Measurements from ENCODE around the gene IQCK.

Gene IQCK

DNA sequence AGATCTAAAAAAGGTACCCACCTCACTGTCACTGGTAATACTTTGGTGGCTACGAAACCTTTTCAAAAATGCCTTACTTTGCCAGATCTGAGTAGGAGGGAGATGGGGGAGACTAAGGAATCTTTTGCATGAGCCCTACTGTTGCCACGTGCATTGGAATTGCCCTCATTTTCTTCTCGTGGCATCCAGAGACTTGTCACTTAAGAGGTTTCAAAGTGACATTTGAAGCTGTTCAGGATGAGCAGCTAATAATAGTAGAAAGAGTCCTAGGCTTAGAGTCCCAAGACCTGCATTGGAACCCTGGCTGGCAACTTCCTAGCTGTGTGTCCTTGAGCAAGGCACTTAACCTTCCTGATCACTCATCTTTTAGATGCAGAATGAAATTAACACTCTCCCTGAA is 123.1 kb downstream of the IQCK start:
- no peak for DNase-seq

DNA sequence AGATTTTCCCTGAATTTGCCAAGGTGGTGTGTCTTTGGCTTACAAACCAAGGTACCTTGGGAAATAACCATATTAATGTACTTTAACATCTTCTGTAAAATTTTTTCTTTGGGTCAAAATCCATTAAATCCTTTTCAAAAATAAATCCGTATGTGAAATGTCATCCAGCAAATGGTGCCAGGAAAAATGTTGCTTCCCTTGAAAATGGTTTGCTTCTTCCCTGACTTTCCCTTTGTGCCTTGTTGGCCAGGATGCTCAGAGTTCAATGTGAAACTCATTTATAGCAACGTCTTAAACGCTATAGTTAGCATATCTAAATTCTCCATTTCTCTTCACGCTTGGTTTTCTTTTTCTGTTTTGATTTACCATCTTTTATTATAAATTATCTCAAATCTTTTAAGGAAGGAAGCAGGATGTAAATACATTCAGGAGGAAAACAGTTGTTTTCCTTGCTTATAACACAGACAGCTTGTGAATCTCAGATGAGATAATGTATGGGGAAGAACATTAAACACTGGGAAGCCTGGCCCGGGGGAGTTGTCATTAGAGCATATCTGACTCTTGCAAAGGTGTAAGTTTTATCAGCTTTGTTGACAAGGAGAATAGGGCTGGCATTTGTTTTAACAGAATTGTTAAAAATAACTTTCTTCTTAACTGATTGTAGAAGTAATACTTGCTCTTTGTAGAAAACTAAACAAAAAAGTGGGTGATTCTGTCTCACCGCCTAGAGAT is 124.5 kb downstream of the IQCK start:
- no peak for DNase-seq

DNA sequence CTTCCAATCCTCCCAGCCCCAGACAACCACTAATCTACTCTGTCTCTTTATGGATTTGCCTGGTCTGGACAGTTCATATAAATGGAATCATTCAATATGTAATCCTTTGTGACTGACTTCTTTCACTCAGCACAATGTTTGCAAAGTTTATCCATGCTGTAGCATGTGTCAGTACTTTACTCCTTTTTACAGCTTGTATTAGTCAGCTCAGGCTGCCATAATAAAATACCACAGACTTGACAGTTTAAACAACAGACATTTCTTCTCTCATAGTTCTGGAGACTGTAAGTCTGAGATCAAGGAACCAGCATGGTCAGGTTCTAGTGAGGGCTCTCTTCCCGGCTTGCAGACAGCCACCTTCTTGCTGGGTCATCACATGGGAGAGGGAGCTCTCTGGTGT is 125.3 kb downstream of the IQCK start:
- DNase-seq, result no peak

DNA sequence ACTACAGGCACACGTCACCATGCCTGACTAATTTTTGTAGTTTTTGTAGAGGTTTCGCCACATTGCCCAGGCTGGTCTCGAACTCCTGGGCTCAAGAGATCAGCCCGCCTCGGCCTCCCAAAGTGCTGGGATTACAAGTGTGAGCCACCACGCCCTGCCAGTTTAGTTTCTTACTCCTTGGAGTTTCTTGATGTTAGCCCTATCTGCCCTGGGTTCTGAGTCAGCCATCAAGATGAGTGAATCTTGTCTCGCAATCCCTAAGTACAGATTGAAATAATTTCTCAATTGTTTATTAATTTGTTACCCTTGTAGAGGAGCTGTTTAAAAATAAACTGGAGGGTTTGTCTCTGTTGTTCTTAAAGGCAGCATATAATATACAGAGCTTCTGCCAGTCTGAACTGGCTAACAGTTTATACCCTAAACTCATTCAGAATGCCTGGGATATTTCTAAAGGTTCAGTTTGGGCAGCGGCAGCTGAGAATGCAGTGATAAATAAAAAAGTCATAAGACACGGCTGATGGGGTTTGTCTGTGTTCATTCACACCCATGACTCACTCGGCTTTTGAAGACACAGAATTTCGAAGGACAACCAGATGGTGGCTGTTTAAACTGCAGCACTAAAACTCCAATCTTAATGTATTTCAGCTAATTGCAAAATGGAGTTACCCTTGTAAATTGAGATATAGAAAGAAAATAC is 127.0 kb downstream of the IQCK start:
- no peak for DNase-seq

DNA sequence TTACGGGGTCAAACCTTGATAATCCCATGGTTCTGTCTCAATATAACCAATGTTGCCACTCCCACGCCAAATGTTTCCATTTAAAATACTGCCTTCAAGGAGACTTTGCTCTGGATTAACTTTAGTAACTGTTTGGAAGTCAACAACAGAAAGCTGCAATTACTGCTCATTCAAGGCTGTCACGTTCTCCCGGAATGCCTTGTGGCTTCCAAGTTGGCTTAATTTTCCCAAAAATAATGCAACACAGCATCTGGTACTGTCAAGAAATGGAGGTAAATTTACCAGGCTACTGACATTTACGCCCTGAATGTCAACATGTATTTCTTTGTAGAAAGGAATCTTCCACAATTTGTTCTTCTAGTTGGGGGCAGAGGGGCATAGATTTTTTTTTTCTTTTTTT is 128.4 kb downstream of the IQCK start:
- DNase-seq, result no peak

DNA sequence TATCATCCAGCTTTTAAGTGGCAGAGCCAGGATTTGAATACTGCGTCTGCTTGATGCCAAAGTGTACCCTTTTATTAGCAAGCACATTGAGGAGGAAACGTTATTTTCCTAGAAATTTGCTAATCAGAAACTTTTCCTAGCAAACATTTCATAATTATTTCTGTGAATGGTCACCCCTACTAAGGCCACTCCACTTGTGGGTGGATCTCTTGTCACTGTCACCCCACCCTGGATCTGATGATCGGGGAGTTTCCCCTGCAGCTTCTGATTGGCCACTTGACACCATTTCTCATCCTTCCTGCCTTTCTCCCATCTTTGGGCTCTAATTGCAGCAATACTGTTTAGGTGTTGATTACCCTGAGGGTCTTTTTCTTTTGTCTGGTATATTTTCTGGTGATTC is 130.7 kb downstream of the IQCK start:
- DNase-seq, result no peak

DNA sequence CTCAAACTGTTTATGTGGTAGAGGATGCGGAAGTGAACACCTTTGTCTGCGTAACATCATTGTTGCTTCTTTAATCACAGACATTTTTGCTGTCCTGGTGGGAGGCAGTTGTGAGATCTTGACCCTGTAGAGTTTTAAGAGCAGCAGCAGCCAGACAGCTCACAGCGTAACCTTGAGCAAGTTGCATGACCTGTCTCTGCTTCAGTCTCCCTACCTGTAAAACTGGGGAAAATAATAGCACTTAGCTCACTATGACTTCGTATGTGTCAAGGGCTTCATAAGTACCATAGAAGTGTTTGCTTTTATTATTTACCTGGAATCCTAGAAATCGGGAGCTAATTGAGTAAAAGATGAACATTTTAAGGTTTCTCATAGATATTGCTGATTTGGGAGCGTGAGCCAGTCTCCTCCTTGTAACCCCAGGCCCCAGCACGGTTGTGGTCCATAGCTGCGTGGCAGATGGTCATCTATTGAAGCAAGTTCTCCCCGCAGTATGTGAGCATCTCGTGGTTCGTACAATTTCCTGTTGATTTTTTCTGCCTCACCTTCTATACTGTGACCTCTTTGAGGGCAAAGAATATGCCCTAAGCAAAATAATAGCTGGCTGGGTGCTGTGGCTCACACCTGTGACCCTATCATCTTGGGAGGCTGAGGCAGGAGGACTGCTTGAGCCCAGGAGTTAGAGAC is 132.2 kb downstream of the IQCK start:
- DNase-seq, result no peak

DNA sequence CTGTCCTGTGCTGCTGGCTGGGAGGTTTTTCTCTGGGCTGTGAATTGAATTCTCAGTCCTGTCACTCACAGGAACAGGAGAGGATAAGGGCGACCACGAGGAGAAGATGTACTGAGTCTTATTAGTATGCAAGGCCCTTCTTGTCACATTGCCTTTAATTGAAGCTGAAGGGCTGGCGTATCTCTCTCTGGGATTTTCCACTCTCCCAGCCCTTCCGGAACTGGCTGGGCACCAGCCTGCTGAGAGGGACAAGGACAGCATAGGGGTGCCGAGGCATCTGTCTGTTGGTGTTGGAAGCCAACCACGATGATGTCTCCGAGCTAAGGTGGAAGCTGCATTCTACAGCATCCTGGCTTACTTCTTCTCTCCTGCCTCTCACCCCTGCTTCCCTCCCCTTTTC is 133.4 kb downstream of the IQCK start:
- DNase-seq, result no peak

DNA sequence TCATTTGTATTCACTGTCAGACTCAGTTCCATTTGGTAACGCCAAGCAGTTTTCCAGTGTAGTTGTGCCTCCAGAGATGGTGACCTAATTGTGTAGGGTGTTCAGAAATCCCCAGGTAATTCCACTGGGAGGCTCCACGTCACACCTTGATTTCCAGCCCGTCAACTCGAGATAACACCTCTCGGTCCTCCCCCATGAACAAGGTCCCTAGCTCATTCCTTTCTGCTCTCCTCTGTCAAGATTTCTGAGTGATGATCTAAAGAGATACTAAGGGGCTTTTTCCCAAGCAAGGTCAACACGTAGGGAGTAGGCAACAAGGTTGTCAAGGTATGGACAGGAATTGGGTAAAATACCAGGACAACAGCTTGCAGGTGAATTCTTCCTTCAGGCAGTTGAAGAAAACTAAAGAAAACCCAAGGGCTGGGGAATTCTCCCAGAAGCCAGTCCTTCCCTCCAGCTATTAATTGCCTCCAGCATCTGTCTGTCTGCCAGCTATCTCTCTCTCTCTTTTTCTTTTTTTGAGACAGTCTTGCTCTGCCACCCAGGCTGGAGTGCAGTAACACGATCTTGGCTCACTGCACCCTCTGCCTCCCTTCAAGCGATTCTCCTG is 135.2 kb downstream of the IQCK start:
- no peak for DNase-seq

DNA sequence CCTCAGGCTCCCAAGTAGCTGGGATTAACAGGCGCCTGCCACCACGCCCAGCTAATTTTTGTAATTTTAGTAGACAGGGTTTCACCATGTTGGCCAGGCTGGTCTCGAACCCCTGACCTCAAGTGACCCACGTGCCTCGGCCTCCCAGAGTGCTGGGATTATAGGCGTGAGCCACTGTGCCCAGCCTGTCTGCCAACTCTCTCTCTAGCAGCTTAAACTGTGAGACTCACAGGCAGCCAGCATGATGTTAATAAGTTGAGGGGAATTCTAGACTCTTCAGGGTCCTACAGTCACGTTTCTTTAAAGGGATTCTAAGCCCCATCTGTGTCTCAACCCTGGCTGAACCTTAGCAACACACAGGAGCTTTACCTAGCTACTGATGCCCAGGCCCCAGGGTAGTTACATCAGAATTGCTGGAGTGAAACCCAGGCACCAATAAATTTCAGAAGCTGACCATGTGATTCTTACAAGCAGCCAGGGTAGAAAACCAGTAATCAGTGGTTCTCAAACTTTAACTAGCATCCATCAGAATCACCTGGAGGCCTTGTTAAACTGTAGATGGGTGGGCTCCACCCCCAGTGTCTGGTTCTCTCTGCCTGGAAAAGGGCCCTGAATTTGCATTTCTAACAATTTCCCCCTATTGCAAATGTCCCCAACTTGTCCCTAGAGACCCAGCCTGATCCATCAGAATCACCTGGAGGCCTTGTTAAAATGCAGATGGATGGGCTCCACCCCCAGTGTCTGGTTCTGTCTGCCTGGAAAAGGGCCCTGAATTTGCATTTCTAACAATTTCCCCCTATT is 135.9 kb downstream of the IQCK start:
- no peak for DNase-seq

DNA sequence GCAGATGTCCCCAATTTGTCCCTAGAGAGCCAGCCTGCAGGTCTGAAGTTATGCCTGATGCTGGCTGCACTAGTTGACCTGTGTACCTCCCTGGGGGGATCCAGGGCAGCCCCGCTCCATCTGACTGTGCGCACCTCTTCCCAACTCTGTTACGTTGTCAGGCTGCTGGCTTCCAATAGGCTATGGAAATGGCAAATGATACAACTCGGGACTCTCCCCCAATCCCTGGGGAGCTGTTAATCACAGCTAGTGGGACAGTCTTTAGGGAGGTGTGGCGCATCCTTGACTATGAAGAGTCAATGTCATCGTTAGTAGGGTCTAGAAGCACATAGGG is 136.4 kb downstream of the IQCK start:
- no peak for DNase-seq

DNA sequence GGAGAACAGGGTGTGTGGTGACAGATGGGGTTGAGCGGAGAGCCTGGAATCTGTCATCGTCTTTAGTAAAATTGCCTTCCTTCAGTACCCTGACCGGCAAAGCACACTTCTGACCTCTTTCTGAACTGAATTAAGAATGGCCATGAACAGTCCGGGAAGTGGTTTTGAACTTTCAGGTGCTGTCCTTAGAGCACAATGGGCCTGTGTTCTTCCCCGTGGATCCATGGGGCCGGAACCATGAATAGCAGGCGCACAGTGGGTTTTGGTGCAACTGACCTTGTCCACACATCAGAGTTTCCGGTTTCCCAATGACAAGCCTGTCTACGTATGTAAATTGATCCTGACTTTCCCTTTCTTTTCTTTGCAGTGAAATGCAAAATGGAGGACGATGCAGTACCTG is 138.0 kb downstream of the IQCK start:
- DNase-seq, result no peak

DNA sequence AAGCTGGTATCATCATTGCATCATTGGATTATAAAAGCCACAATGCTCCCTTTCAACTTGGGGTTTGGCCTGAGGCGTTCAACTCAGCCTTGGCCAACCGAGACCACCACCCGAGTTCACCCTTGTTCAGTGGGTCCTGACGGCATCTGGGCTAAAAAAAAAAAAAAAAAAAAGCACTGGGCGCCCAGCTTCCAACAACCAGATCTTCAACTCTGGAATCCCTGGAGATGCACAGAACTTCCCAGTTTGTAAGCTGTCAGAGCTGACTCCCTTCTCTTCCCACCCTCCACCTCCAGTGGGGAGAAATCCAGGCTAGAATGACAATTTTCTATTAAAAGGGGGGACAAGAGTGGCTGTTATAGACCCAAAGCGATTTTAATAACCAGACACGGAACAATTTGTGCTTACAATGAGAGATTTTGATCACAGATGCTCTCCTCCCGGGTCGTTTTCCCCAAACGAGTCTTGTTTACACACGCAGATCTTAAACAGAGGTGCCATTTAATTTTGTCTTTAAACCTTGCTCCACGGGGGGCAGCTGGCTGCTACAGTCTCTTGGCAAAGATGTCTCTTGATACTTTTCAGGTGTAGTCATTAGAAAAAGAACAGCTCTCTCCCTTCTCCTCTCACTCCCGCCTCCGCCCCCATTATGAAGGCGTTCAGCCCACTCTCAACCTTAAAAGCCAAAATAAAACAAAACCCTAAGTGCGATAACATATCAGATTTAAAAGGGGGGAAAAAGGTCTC is 139.7 kb downstream of the IQCK start:
- no peak for DNase-seq

DNA sequence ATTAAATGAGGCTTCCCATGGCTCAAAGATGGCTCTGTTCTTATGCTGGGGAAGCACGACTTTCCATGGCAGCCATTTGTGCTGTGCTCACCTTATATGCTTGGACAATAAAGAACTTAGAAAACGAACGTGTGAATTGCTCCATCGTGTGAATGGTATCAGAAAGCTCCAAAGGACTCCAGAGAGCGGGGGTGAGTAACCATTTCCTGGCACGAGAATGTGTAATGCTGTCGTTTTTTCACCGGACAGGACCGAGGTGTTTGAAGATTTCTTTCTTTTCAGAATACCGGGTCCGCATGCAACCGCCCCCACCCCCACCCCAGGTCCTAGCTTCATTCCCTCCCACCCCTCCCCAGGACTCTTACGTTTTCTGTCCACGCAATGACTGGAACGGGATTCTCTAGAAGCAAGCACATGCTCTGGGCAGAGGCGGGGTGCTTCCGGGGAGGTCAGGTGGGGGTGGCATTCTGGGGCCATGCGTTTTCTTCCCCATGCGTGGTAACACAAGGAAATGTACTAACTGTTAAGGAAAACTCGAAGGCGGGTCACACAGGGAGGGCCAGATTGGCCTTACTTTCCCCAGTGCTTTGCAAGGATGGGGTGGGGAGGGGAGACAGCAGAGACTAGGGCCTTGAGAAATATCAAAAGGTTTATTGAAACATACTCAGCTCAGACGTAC is 140.4 kb downstream of the IQCK start:
- no peak for DNase-seq

DNA sequence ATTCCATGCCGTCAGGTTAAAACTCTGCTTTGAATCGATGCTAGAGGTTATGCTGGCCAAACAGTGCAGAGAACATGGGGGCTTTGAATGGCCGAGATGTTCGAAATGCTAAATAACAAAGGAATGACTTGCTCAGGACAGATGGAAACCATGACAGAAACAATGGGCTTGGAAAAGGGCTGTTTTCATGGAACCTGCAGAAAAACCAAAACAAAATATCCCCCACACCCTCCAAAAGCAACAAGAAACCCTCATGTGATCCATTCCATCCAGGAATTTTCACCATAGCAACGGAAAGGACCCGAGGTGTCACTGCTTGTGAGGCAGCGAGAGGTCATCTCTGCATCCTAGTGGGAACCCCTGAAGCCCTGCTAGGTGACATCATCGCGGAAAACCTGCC is 141.1 kb downstream of the IQCK start:
- DNase-seq, result no peak

DNA sequence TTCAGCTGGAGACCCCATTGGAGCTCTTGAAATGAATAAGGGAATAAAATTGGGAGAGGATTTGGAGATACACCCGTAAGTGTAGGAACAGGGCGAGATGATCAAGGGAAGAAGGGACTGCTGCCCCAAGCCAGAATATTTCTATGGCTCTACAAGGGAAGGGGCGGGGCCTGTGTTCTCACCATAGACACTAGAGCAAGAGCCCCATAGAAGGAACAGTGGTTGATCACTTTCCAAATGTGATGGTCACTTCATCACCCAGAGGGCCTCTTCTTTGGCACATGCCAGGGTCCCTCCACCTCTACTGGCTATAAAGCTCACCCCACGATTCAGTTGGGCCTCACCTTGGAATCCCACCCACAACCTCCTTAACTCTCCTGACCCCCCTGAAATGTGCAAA is 141.5 kb downstream of the IQCK start:
- DNase-seq, result no peak

DNA sequence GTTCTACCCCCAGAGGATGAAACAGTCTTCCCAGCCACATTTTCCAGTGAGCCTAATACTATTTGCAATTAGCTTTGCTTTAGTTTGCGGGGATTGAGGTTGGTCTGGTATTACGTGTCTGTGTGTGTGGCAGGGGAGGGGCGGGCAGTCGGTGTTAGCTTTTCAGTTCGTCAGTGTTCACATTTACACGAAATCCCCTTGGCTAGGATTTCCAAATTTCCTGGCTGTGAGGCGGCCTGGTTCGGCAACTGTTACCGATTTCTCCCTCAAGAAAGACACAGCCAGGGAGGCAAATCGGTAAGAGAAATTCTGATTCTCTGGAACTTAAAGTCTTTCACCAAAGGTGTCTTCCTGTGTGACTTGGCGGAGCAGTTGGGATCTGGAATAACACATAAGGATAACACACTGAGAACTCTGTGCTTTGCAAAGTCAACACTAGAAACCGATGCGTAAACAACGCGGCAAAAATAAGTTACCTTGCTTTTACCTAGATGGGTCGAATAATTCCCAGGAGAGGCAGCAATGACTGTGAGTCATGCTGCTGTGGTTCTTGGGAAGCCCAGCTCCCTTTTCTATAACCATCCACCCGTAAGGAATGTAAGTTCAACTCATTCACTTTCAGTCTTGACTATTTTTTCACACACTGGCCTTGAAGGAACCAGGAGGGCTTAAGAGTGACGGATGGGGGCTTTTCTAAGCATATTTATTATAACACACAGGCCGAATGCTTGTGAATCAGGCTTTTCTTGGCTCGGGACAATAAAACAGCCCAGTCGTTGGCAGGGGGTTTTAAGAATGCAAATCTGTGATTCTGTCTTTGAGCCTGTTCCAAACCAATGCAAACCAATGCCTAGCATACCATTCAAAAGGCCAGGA is 142.3 kb downstream of the IQCK start:
- DNase-seq, result no peak

DNA sequence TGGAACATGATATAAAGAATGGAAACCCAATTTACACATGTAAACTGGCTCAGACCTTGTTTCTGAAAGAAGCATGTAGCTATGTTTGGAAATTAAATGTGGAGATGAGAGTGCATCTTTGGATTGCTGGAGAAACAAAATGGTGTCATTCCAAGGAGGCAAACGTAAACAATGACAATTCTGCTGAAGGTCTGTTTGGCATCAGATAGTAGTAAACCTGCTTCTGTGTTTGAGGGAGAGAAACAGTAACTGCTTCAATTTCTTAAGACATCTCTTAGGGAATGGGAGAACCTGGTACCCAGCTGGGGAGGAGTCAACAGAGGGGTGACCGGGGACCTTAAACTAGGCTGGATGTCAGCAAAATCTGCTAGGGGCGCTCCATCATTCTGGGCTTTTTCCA is 143.1 kb downstream of the IQCK start:
- no peak for DNase-seq

DNA sequence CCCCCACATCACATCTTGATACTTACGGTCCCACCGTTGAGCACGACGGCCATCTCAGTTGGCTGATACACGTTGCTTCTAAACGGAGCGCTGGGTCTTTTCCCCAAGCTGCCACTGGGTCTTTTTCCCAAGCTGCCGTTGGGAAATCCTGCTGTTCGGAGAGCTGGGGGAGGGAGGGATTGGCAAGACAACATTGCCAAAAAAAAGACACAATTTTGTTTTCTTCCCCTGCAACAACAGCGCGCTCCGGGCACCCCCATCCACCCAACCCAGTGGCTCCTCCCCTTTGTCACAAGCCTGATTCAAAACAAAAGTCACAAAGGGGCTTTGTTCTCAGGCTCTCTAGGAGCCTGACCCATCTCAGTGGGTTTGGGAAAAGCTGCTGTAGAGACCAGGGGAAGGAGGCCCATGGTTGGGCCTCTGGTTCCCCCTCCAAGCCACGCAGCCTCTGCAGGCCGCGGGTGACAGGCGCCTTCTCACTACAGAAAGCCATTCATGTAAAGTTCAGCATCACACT is 143.8 kb downstream of the IQCK start:
- DNase-seq, result no peak

DNA sequence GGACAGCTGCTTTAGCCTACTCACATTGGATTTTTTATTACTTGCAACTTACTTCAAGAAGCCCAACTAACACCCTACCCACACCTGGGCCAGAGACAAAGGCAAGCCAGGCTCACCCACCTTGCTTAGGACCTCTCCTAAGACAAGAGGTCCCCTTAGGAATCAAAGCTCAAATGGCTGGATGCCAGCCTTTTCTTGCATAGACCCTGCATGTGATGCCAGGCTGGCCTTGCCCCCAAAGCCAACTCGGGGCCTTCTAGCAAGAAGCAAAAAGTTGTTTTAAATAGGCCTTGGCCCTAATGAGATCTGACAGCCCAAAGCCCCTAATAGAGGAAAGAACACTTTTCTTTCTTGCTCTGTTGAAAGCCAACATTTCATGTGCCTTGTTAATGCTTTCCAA is 145.9 kb downstream of the IQCK start:
- DNase-seq, result no peak

DNA sequence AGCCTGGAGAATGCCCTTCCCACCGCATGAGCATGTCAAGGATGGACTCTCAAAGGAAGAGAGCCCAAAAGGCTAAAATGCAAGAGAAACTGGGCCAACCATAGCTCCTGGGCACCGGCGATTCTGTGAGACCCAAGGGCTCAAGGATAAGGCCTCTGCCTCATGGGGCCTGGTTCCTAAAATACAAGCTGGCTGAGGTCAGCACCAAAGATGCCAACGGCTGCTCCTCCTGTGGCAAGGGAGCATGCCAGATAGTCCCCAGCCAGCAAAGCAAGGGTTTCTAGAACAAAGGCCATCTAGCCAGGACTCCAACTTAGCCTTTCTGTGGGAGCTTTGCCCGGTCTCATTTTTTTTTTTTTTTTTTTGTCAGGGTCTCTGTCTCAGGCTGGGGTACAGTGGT is 146.5 kb downstream of the IQCK start:
- DNase-seq, result no peak

All from CD4-positive, alpha-beta T cell treated with Interleukin-15 for 1 hour (primary cell).